Endodermal cell (in vitro differentiated cells): Measurements from ENCODE around the gene ZC2HC1B. TPM values are rescaled to one million over a fixed set of nuclear protein-coding genes. Genes with fewer than 3 reads are reported as not detected.
A peak's percentile ranks its signal among the peaks of the same experiment; 100 is the strongest.

Experiments
- DNase-seq: peaks from one replicate; pipeline ENCODE4 v3.0.0-alpha.2; 2017
- H3K27ac ChIP-seq: 2 replicates; pipeline ENCODE4 v1.5.1; 2013; ENCODE audit warnings: mild to moderate bottlenecking, low read depth, low read length, moderate library complexity
- H3K27me3 ChIP-seq: 2 replicates; pipeline ENCODE4 v1.6.1; 2013; ENCODE audit warnings: mild to moderate bottlenecking, low read length, moderate library complexity; ENCODE audit not compliant: insufficient read depth, control insufficient read depth, poor library complexity, severe bottlenecking
- H3K36me3 ChIP-seq: 2 replicates; pipeline ENCODE4 v1.7.0; 2013; ENCODE audit warnings: mild to moderate bottlenecking, low read length, moderate library complexity; ENCODE audit not compliant: control insufficient read depth, insufficient read depth
- H3K4me1 ChIP-seq: one replicate; pipeline ENCODE4 v1.7.0; 2013; ENCODE audit warnings: low read length; ENCODE audit not compliant: control insufficient read depth, insufficient read depth
- H3K4me3 ChIP-seq: 2 replicates; pipeline ENCODE4 v1.5.1; 2013; ENCODE audit warnings: mild to moderate bottlenecking, low read length, moderate library complexity
- H3K9ac ChIP-seq: 2 replicates; pipeline ENCODE4 v1.6.1; 2013; ENCODE audit warnings: mild to moderate bottlenecking, low read length, moderate library complexity; ENCODE audit not compliant: poor library complexity, severe bottlenecking; ENCODE audit errors: extremely low read depth
- H3K9me3 ChIP-seq: 2 replicates; pipeline ENCODE4 v1.6.1; 2013; ENCODE audit warnings: mild to moderate bottlenecking, low read length, moderate library complexity; ENCODE audit not compliant: control insufficient read depth
- H3K27ac Mint-ChIP-seq: 2 replicates; pipeline ENCODE4 v1.8.0; 2020; ENCODE audit warnings: mixed read lengths
- H3K27me3 Mint-ChIP-seq: 2 replicates; pipeline ENCODE4 v1.8.0; 2021; ENCODE audit warnings: mild to moderate bottlenecking, mixed read lengths; ENCODE audit not compliant: insufficient read depth
- H3K36me3 Mint-ChIP-seq: 2 replicates; pipeline ENCODE4 v1.8.0; 2020; ENCODE audit warnings: low read depth, mixed read lengths
- H3K4me1 Mint-ChIP-seq: 2 replicates; pipeline ENCODE4 v1.8.0; 2020; ENCODE audit warnings: mixed read lengths
- H3K4me3 Mint-ChIP-seq: 2 replicates; pipeline ENCODE4 v1.8.0; 2020; ENCODE audit warnings: mild to moderate bottlenecking, moderate library complexity, mixed read lengths
- H3K9me3 Mint-ChIP-seq: 2 replicates; pipeline ENCODE4 v1.8.0; 2020; ENCODE audit warnings: mild to moderate bottlenecking, mixed read lengths
- CTCF ChIP-seq: fragments of 200-600 bp; sonication (generic); conservative IDR thresholded peaks from 2 replicates; pipeline ENCODE4 v1.5.0; 2021; ENCODE audit warnings: antibody characterized with exemption, mild to moderate bottlenecking
- WGBS, 2 experiments: methylation state at CpG; one replicate each; pipeline versions ENCODE4 v1.1.5 to v1.1.7; 2013; ENCODE audit warnings: missing lambda C conversion rate in 2 of 2, mixed read lengths in 1 of 2; ENCODE audit not compliant: insufficient coverage in 1 of 2, insufficient read length in 1 of 2; 5-methylcytosine and 5-hydroxymethylcytosine counted together
- total RNA-seq, 2 donors: library from RNA; stranded (reverse); fragmentation: NEBNext Ultra II Directional in 1 of 2; extraction: Animal tissue kit (Norgen Biotek cat#: 25700) in 1 of 2; gene quantifications; 2 replicates in 1 of 2; 3 replicates in 1 of 2; pipeline ENCODE4 v1.2.1, GENCODE V29; 2021

ZC2HC1B gene
- total RNA-seq, 2 donors from 2014 or later = not detected

DNA sequence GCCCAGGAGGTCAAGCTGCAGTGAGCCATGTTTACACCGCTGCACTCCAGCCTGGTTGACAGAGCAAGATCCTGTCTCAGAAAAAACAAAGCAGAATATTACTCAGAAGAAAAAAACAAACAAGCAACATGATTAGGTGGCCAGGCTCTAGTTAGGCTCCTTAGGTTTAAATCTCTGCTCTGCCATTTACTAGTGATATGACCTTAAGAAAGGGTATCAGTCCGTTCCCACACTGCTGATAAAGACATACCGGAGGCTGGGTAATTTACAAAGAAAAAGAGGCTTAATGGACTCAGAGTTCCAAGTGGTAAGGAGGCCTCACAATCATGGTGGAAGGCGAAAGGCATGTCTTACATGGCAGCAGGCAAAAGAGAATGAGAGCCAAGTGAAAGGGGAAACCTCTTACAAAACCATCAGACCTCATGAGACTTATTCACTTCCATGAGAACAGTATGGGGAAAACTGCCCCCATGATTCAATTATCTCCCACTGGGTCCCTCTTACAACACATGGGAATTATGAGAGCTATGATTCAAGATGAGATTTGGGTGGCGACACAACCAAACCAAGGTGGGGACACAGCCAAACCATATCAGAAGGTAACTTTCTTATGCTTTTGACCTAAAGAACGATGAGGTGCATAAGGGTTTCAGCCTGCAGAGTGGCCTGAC lies 23.5 kb upstream of the ZC2HC1B start:
- 91 to 93% methylated on average over 5 to 6 of the region's 6 CpGs for WGBS, 2 experiments
- peaks cover 12% of the 10 kb centered on the region for H3K36me3 ChIP-seq
- Mint-ChIP-seq H3K4me1 (peaks cover 12% of the 10 kb centered on the region), H3K4me3 (no peak overlapping the region), H3K27ac (no peak overlapping the region), H3K36me3 (peaks cover 15% of the 10 kb centered on the region), H3K9me3 (peaks cover 2% of the 10 kb centered on the region), H3K27me3 (no peaks in the 10 kb centered on the region)
- H3K27ac ChIP-seq = no peak overlapping the region
- no peak for TF ChIP-seq CTCF
- no peak for DNase-seq
- H3K4me3 ChIP-seq = no peak overlapping the region
- H3K27me3 ChIP-seq = no peaks in the 10 kb centered on the region
- peaks cover 11% of the 10 kb centered on the region for H3K9me3 ChIP-seq
- H3K9ac ChIP-seq = no peak overlapping the region
- H3K4me1 ChIP-seq = no peaks in the 10 kb centered on the region

DNA sequence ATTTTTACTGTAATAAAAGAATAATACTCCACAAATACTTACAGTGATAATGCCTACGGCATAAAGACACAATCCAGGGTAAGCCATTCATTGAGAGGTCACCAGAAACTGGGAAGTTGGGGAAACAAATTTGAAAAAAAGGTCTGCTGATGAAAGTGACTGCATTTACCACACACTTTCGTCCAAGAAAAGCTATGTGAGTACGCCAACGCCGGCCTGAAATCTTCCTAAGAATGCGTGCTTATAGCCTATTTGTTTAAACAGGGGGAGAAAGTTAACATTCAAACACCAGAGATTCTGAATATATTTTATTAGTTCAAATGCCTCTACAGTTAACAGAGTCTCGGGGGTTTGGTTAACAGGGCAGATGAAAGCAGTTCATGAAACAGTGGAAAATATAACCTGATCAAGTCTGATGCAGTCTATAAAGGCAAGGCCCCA lies 21.8 kb upstream of the ZC2HC1B start:
- Histone ChIP-seq H3K27me3 (no peaks in the 10 kb centered on the region), H3K9ac (peak overlapping the region; percentile 97), H3K27ac (peak overlapping the region; percentile 97), H3K9me3 (peaks cover 11% of the 10 kb centered on the region), H3K36me3 (peaks cover 30% of the 10 kb centered on the region), H3K4me1 (no peaks in the 10 kb centered on the region), H3K4me3 (peak overlapping the region; percentile 98)
- H3K4me3 Mint-ChIP-seq = peak overlapping the region; percentile 85
- H3K27ac Mint-ChIP-seq = peak overlapping the region; percentile 98
- H3K9me3 Mint-ChIP-seq = peaks cover 2% of the 10 kb centered on the region
- H3K27me3 Mint-ChIP-seq = no peaks in the 10 kb centered on the region
- peaks cover 12% of the 10 kb centered on the region for H3K4me1 Mint-ChIP-seq
- DNase-seq = no peak
- WGBS, 2 experiments = 66 to 85% methylated on average over 5 to 7 of the region's 7 CpGs
- peaks cover 30% of the 10 kb centered on the region for H3K36me3 Mint-ChIP-seq
- TF ChIP-seq CTCF = no peak

GRCh38 chr6:143842902-143843676 lies 21.2 kb upstream of the ZC2HC1B start, which contains the start of gene LTV1:
Gene LTV1, plus strand, starts transcription at chr6:143843338. Its CDS starts 140 bp downstream, at chr6:143843478.
- H3K9ac ChIP-seq = peak within 1 kb of the TSS; percentile 97
- Mint-ChIP-seq H3K9me3 (peaks cover 2% of the 10 kb centered on the region), H3K4me3 (peak within 1 kb of the TSS; percentile 85), H3K36me3 (peaks cover 35% of the 10 kb centered on the region), H3K27me3 (no peaks in the 10 kb centered on the region), H3K4me1 (peaks cover 12% of the 10 kb centered on the region), H3K27ac (peak within 1 kb of the TSS; percentile 98)
- WGBS, 2 experiments = 0% methylated on average over 21 to 64 of the region's 64 CpGs
- H3K9me3 ChIP-seq = peaks cover 11% of the 10 kb centered on the region
- TF ChIP-seq CTCF = no peak
- peak within 1 kb of the TSS; percentile 97 for H3K27ac ChIP-seq
- H3K4me3 ChIP-seq = peak within 1 kb of the TSS; percentile 98
- H3K36me3 ChIP-seq = peaks cover 35% of the 10 kb centered on the region
- peak; percentile 98 for DNase-seq
- H3K4me1 ChIP-seq = no peaks in the 10 kb centered on the region
- H3K27me3 ChIP-seq = no peaks in the 10 kb centered on the region
